ENCODE measurements around the gene RFX2. TPM values are rescaled to one million over a fixed set of nuclear protein-coding genes. Genes with fewer than 3 reads are reported as not detected.
A peak's percentile ranks its signal among the peaks of the same experiment; 100 is the strongest.

Gene RFX2
- total RNA-seq, 4 donors from 2014 or later, result 25.5 to 49.9 (median 32.8) TPM

DNA sequence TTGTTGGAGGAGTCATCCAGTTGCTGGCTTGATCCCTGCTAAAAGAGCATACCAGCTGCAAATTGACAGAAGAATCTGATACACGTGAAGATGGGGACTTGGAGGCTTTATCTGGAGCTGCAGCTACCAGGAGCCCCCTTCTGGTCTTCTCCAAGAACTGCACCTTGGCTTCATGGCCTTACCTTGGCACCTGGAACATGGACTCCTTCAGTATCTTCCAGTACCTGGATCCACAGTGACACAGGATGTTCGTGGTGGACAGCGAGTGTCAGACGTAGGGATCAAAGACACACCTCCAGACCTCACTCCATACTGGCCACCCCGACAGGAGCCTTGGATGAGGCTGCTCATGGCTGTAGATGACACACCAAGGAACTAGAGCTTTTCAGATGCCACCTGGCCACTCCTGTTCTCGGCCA lies 15.3 kb upstream of the RFX2 start:
- Histone ChIP-seq H3K9me3 (no peaks in the 10 kb centered on the region), H3K4me3 (no peak overlapping the region), H3K27ac (replicated peaks in 1 of 4) (no peak overlapping the region), H3K27me3 (no peaks in the 10 kb centered on the region), H3K36me3 (no peaks in the 10 kb centered on the region), H3K4me1 (no peaks in the 10 kb centered on the region)
- DNase-seq (ENCODE audit: extremely low spot score), result no peak
- TF ChIP-seq POLR2AphosphoS5 (IDR thresholded peaks at IDR 0.05), result no peak
- no peak for TF ChIP-seq POLR2A (IDR thresholded peaks at IDR 0.05; ENCODE audit: low read depth)
- TF ChIP-seq, protein P1, sequence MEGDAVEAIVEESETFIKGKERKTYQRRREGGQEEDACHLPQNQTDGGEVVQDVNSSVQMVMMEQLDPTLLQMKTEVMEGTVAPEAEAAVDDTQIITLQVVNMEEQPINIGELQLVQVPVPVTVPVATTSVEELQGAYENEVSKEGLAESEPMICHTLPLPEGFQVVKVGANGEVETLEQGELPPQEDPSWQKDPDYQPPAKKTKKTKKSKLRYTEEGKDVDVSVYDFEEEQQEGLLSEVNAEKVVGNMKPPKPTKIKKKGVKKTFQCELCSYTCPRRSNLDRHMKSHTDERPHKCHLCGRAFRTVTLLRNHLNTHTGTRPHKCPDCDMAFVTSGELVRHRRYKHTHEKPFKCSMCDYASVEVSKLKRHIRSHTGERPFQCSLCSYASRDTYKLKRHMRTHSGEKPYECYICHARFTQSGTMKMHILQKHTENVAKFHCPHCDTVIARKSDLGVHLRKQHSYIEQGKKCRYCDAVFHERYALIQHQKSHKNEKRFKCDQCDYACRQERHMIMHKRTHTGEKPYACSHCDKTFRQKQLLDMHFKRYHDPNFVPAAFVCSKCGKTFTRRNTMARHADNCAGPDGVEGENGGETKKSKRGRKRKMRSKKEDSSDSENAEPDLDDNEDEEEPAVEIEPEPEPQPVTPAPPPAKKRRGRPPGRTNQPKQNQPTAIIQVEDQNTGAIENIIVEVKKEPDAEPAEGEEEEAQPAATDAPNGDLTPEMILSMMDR (IDR thresholded peaks at IDR 0.05), result peak; percentile 95 to 98 (median 97)
- no peak for TF ChIP-seq EP300 (IDR thresholded peaks at IDR 0.05)
- 26% methylated on average over 6 of the region's 6 CpGs for WGBS
- intact Hi-C loops (cut with DNase I), result loop anchor here (1.0 to 5.0 kb wide), 2 partner anchors 78 to 138 kb away; no protein-coding TSS in a partner anchor

DNA sequence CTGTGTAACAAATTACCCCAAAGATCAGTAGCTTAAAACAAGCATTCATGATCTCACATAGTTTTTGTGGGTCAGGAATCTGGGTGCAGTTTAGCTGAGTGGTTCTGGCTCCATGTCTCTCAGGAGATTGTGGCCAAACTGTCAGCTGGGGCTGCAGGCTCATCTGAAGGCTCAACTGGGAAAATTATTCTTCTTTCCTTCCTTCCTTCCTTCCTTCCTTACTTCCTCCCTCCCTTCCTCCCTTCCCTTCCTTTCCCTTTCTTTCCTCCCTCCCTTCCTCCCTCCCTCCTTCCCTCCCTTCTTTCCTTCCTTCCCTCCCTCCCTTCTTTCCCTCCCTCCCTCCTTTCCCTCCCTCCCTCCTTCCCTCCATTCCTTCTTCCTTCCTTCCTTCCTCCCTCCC lies 8.7 kb upstream of the RFX2 start:
- H3K4me1 ChIP-seq, result no peaks in the 10 kb centered on the region
- peaks cover 0 to 4% (median 2%) of the 10 kb centered on the region in 4 donors for H3K9me3 ChIP-seq
- no peaks in the 10 kb centered on the region for H3K36me3 ChIP-seq
- H3K4me3 ChIP-seq, result no peak overlapping the region
- DNase-seq (ENCODE audit: extremely low spot score), result no peak
- TF ChIP-seq POLR2AphosphoS5 (IDR thresholded peaks at IDR 0.05) (no peak), POLR2A (IDR thresholded peaks at IDR 0.05; ENCODE audit: low read depth) (no peak), EP300 (IDR thresholded peaks at IDR 0.05) (no peak)
- TF ChIP-seq, protein P1 (IDR thresholded peaks at IDR 0.05), result no peak
- intact Hi-C loops (cut with DNase I), result no loop called here
- H3K27me3 ChIP-seq, result no peaks in the 10 kb centered on the region
- no peak overlapping the region for H3K27ac ChIP-seq (replicated peaks in 1 of 4)

DNA sequence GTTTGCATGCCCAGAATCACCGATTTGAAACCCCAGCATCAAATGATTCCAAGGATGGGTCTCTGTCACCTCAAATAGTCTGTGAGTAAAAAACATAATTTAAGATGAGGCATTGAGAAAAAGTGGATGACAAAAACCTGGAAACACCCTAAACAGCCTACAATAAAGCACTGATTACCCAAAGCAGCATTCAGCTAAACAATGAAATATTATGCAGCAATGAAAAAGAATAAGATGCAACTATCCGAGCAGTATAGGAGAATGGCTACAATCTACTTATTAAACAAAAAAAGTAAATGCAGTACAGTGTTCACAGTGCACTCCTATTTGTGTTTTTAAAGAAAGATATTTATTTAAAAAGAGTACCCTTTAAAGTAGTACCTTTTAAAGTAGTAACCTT lies 7.7 kb upstream of the RFX2 start:
- TF ChIP-seq POLR2A (IDR thresholded peaks at IDR 0.05; ENCODE audit: low read depth) (no peak), EP300 (IDR thresholded peaks at IDR 0.05) (no peak)
- TF ChIP-seq, protein P1 (IDR thresholded peaks at IDR 0.05), result no peak
- Histone ChIP-seq H3K27ac (replicated peaks in 1 of 4) (no peak overlapping the region), H3K9me3 (peaks cover 0 to 4% (median 2%) of the 10 kb centered on the region in 4 donors), H3K27me3 (no peaks in the 10 kb centered on the region), H3K36me3 (no peaks in the 10 kb centered on the region), H3K4me3 (no peak overlapping the region), H3K4me1 (no peaks in the 10 kb centered on the region)
- no peak for DNase-seq (ENCODE audit: extremely low spot score)
- WGBS, result 70% methylated on average over 2 of the region's 2 CpGs
- intact Hi-C loops (cut with DNase I), result no loop called here

DNA sequence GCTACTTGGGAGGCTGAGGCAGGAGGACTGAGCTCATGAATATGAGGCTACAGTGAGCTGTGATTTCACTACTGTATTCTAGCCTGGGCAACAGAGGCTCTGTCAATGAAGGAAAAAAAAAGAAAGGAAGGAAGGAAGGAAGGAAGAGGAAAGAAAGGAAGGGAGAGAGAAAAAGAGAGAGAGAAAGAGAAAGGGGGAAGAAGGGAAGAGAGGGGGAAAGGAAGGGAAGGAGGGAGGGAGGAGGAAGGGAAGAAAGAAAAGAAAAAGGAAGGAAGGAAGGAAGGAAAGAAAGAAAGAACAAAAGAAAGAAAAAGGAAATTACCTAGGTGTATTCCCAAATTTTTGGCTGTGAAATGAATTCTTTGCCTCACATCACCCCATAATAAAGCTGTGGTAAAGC lies 7.2 kb upstream of the RFX2 start:
- H3K4me3 ChIP-seq, result no peak overlapping the region
- H3K27me3 ChIP-seq, result no peaks in the 10 kb centered on the region
- H3K4me1 ChIP-seq, result no peaks in the 10 kb centered on the region
- TF ChIP-seq POLR2AphosphoS5 (IDR thresholded peaks at IDR 0.05), result no peak
- no peak for TF ChIP-seq EP300 (IDR thresholded peaks at IDR 0.05)
- TF ChIP-seq, protein P1 (IDR thresholded peaks at IDR 0.05), result no peak
- TF ChIP-seq POLR2A (IDR thresholded peaks at IDR 0.05; ENCODE audit: low read depth), result no peak
- no peaks in the 10 kb centered on the region for H3K36me3 ChIP-seq
- H3K27ac ChIP-seq (replicated peaks in 1 of 4), result no peak overlapping the region
- H3K9me3 ChIP-seq, result peaks cover 0 to 4% (median 2%) of the 10 kb centered on the region in 4 donors
- no peak for DNase-seq (ENCODE audit: extremely low spot score)
- intact Hi-C loops (cut with DNase I), result no loop called here

DNA sequence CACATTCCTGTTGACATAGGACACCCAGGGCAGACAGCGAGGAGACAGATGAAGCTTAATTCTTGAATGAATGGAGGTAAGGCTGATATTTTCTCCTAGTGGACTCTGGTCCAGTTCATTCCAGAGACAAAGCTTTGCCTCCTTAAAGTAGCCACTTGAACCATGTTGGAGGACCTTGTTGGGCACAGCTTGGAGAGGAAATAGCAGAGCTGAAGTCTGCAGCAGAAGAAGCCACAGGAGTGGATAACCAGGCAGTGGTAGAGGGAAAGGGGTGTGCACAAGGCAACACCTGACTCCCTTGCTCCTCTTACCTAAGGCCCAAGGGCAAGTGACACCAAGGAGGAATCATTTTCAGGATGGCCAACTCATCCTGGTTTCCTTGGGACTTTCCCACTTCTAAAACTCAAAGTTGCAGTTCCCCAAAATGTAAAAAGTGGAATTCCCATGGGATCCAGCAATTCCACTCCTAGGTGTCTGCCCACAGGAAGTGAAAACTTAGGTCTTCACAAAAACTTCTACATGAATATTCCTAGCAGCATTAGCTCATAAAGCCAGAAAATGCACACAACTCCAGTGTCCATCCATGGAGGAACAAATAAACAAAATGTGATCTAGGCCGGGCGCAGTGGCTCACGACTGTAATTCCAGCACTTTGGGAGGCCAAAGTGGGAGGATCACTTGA lies 6.6 kb upstream of the RFX2 start:
- Histone ChIP-seq H3K36me3 (no peaks in the 10 kb centered on the region), H3K27me3 (no peaks in the 10 kb centered on the region), H3K27ac (replicated peaks in 1 of 4) (no peak overlapping the region), H3K4me3 (no peak overlapping the region), H3K4me1 (no peaks in the 10 kb centered on the region), H3K9me3 (peaks cover 0 to 4% (median 2%) of the 10 kb centered on the region in 4 donors)
- intact Hi-C loops (cut with DNase I), result no loop called here
- TF ChIP-seq, protein P1 (IDR thresholded peaks at IDR 0.05), result no peak
- TF ChIP-seq EP300 (IDR thresholded peaks at IDR 0.05), result no peak
- no peak for TF ChIP-seq POLR2A (IDR thresholded peaks at IDR 0.05; ENCODE audit: low read depth)
- no peak for TF ChIP-seq POLR2AphosphoS5 (IDR thresholded peaks at IDR 0.05)
- 90% methylated on average over 4 of the region's 4 CpGs for WGBS
- no peak for DNase-seq (ENCODE audit: extremely low spot score)
